GM23338 (cell line): ENCODE results near the gene POLD3. TPM values are rescaled to one million over a fixed set of nuclear protein-coding genes. Genes with fewer than 3 reads are reported as not detected.

Source experiments
- ATAC-seq: fragments of 200-7000 bp; cut with Tn5 transposase; 3 replicates; pipeline ENCODE4 v1.9.1; 2020
- DNase-seq: peaks from one replicate; pipeline ENCODE4 v3.0.0-alpha.2; 2015; ENCODE audit warnings: low spot score
- H2AFZ ChIP-seq: fragments of 200-600 bp; sonication (generic); 2 replicates; pipeline ENCODE4 v1.8.0; 2016; ENCODE audit warnings: antibody characterized with exemption, mild to moderate bottlenecking, moderate library complexity
- H3F3A ChIP-seq: fragments of 200-600 bp; sonication (generic); replicated peaks from 2 replicates; pipeline ENCODE4 v1.8.0; 2017; ENCODE audit warnings: antibody characterized with exemption, mixed run types, low read depth
- H3K27ac ChIP-seq: fragments of 200-600 bp; sonication (generic); 2 replicates; pipeline ENCODE4 v1.6.1; 2016; ENCODE audit warnings: low read depth
- H3K27me3 ChIP-seq: fragments of 200-600 bp; sonication (generic); 2 replicates; pipeline ENCODE4 v1.8.0; 2016; ENCODE audit warnings: mild to moderate bottlenecking, mixed run types, moderate library complexity; ENCODE audit not compliant: insufficient read depth
- H3K36me3 ChIP-seq: fragments of 200-600 bp; sonication (generic); 2 replicates; pipeline ENCODE4 v1.8.0; 2016; ENCODE audit warnings: mild to moderate bottlenecking; ENCODE audit not compliant: insufficient read depth
- H3K4me1 ChIP-seq: fragments of 200-600 bp; sonication (generic); 2 replicates; pipeline ENCODE4 v1.8.0; 2016; ENCODE audit warnings: mild to moderate bottlenecking, moderate library complexity; ENCODE audit not compliant: insufficient read depth
- H3K4me2 ChIP-seq: fragments of 200-600 bp; sonication (generic); 2 replicates; pipeline ENCODE4 v1.7.1; 2017; ENCODE audit warnings: mixed run types
- H3K4me3 ChIP-seq: fragments of 200-600 bp; sonication (generic); 2 replicates; pipeline ENCODE4 v1.6.1; 2016; ENCODE audit warnings: mixed run types
- H3K79me2 ChIP-seq: fragments of 200-600 bp; sonication (generic); replicated peaks from 2 replicates; pipeline ENCODE4 v1.8.0; 2017; ENCODE audit warnings: mild to moderate bottlenecking; ENCODE audit not compliant: insufficient read depth
- H3K9me2 ChIP-seq: fragments of 200-600 bp; sonication (generic); 2 replicates; pipeline ENCODE4 v1.8.0; 2017; ENCODE audit not compliant: insufficient read depth
- H4K20me1 ChIP-seq: fragments of 200-600 bp; sonication (generic); replicated peaks from 2 replicates; pipeline ENCODE4 v1.8.0; 2017; ENCODE audit warnings: mild to moderate bottlenecking; ENCODE audit not compliant: insufficient read depth
- H3K27ac Mint-ChIP-seq: 2 replicates; pipeline ENCODE4 v1.8.0; 2020; ENCODE audit warnings: inconsistent platforms, mild to moderate bottlenecking, moderate library complexity, mixed read lengths
- H3K27me3 Mint-ChIP-seq: 3 replicates; pipeline ENCODE4 v1.8.0; 2022; ENCODE audit warnings: low read depth, mild to moderate bottlenecking, moderate library complexity, mixed read lengths, inconsistent platforms; ENCODE audit not compliant: insufficient read depth, poor library complexity
- H3K36me3 Mint-ChIP-seq: 3 replicates; pipeline ENCODE4 v1.8.0; 2021; ENCODE audit warnings: low read depth, mild to moderate bottlenecking, inconsistent platforms, moderate library complexity, mixed read lengths
- H3K4me1 Mint-ChIP-seq: 3 replicates; pipeline ENCODE4 v1.8.0; 2020; ENCODE audit warnings: mild to moderate bottlenecking, inconsistent platforms, mixed read lengths
- H3K4me3 Mint-ChIP-seq: 3 replicates; pipeline ENCODE4 v1.8.0; 2021; ENCODE audit warnings: moderate library complexity, mild to moderate bottlenecking, inconsistent platforms, mixed read lengths
- H3K9me3 Mint-ChIP-seq: 3 replicates; pipeline ENCODE4 v1.8.0; 2020; ENCODE audit warnings: moderate library complexity, mild to moderate bottlenecking, inconsistent platforms, mixed read lengths
- CREB1 ChIP-seq: fragments of 250-450 bp; sonication (Bioruptor Pico); IDR thresholded peaks from 2 replicates; pipeline ENCODE4 v1.5.0; 2020; ENCODE audit warnings: low read depth, mild to moderate bottlenecking, moderate library complexity
- CTCF ChIP-seq, 2 experiments: fragments of 200-600 bp in 1 of 2; sonication (generic) in 1 of 2; conservative IDR thresholded peaks; 2 replicates each; pipeline versions ENCODE4 v1.5.1 to v1.6.1; 2016 to 2017; ENCODE audit warnings: antibody characterized with exemption in 2 of 2, low read depth in 2 of 2, mild to moderate bottlenecking in 2 of 2, moderate library complexity in 1 of 2
- ETS1 ChIP-seq: IDR thresholded peaks from 2 replicates; pipeline ENCODE4 v1.6.1; 2016; ENCODE audit warnings: antibody characterized with exemption
- EZH2 ChIP-seq: fragments of 200-600 bp; sonication (generic); IDR thresholded peaks from one replicate; pipeline ENCODE4 v1.8.0; 2017; ENCODE audit warnings: antibody characterized with exemption, mild to moderate bottlenecking, low read depth; ENCODE audit not compliant: unreplicated experiment
- EZH2phosphoT487 ChIP-seq: fragments of 200-600 bp; sonication (generic); IDR thresholded peaks from one replicate; pipeline ENCODE4 v1.8.1; 2018; ENCODE audit warnings: antibody characterized with exemption; ENCODE audit not compliant: unreplicated experiment
- JUNB ChIP-seq: IDR thresholded peaks from one replicate; pipeline ENCODE4 v1.6.1; 2016; ENCODE audit warnings: antibody characterized with exemption; ENCODE audit not compliant: unreplicated experiment
- NANOG ChIP-seq: IDR thresholded peaks from 2 replicates; pipeline ENCODE4 v1.6.1; 2016; ENCODE audit warnings: antibody characterized with exemption, borderline replicate concordance
- POLR2AphosphoS5 ChIP-seq: IDR thresholded peaks from 2 replicates; pipeline ENCODE4 v1.6.1; 2016; ENCODE audit warnings: antibody characterized with exemption, low read depth
- REST ChIP-seq: IDR thresholded peaks from one replicate; pipeline ENCODE4 v1.6.1; 2018; ENCODE audit warnings: antibody characterized with exemption; ENCODE audit not compliant: unreplicated experiment
- STAT1 ChIP-seq: IDR thresholded peaks from one replicate; pipeline ENCODE4 v1.6.1; 2016; ENCODE audit warnings: antibody characterized with exemption; ENCODE audit not compliant: unreplicated experiment
- ZNF331 ChIP-seq: fragments of 250-450 bp; sonication (Bioruptor Pico); IDR thresholded peaks from 2 replicates; pipeline ENCODE4 v1.5.0; 2020; ENCODE audit warnings: low read depth, mild to moderate bottlenecking, moderate library complexity
- polyA plus RNA-seq: library from polyadenylated mRNA; unstranded; fragments of >200 nt; fragmentation: Nextera tagmentation; extraction: Ambion mirVana; gene quantifications from 2 replicates; pipeline ENCODE4 v1.2.1, GENCODE V29; 2016
- total RNA-seq: library from RNA; depleted of rRNA; stranded (reverse); fragments of >200 nt; shearing (Covaris generic); gene quantifications from 2 replicates; pipeline ENCODE4 v1.2.3, GENCODE V29; 2014

POLD3 gene
- total and polyA plus RNA-seq, 2 experiments from 2014 or later: 21.9 to 50.1 TPM

- TF ChIP-seq CREB1 (no peak), POLR2AphosphoS5 (no peak), NANOG (no peak), STAT1 (no peak), JUNB (no peak), ETS1 (no peak), ZNF331 (CRISPR knock-in tag) (no peak), EZH2phosphoT487 (no peak), EZH2 (no peak)
Observed at GRCh38 chr11:74638869-74639268, 46.5 kb downstream of the POLD3 start (continued).

GRCh38 chr11:74639533-74639932, 47.2 kb downstream of the POLD3 start:
- peaks cover 3% of the 10 kb centered on the region for H3K36me3 ChIP-seq
- DNase-seq: no peak
- no peaks in the 10 kb centered on the region for H3K9me2 ChIP-seq
- no peak overlapping the region for H3K4me3 ChIP-seq
- peaks cover 31% of the 10 kb centered on the region for H3K36me3 Mint-ChIP-seq
- H3K9me3 Mint-ChIP-seq: no peaks in the 10 kb centered on the region
- H3K4me1 Mint-ChIP-seq: no peaks in the 10 kb centered on the region
- no peak overlapping the region for H3K4me2 ChIP-seq
- no peak overlapping the region for H3K27ac Mint-ChIP-seq
- no peaks in the 10 kb centered on the region for H3K4me1 ChIP-seq
- TF ChIP-seq CTCF (conservative IDR thresholded peaks at IDR 0.05; ENCODE audit: low read depth in 2 of 2) (no peak), EZH2 (no peak), ETS1 (no peak), CREB1 (no peak), POLR2AphosphoS5 (no peak), REST (no peak), JUNB (no peak)
- no peaks in the 10 kb centered on the region for H3K27me3 Mint-ChIP-seq
- H4K20me1 ChIP-seq: 0 out of 2 replicates have a peak, but pooled peaks cover 3% of the 10 kb centered on the region
- H3F3A ChIP-seq: no peaks in the 10 kb centered on the region
- H3K27ac ChIP-seq: no peak overlapping the region
- ATAC-seq: no peak
- H3K27me3 ChIP-seq: no peaks in the 10 kb centered on the region
- H3K4me3 Mint-ChIP-seq: no peak overlapping the region
- no peak overlapping the region for H2AFZ ChIP-seq
- no peaks in the 10 kb centered on the region for H3K79me2 ChIP-seq
